Stimulated activated CD8-positive, alpha-beta memory T cell treated with anti-CD3 and anti-CD28 coated beads, Interleukin-15, amount 100 ng/mL, for 48 hours (primary cell): ENCODE measurements around the gene THRB.
"Not testable (repeated sequence)": the region's sequence is repeated elsewhere in the genome, so short reads cannot be mapped to it uniquely, and the experiment has no call there.

ENCODE experiments used
- DNase-seq, 2 donors: peaks; one replicate each; pipeline ENCODE4 v3.0.0-alpha.2; 2020; ENCODE audit warnings: low read depth in 2 of 2

Gene THRB

GRCh38 chr3:24101676-24102168 lies 392.9 kb downstream of the THRB start:
- DNase-seq: no peak

GRCh38 chr3:24100696-24101402 lies 393.8 kb downstream of the THRB start:
- DNase-seq: no peak

GRCh38 chr3:24096695-24097290 lies 397.9 kb downstream of the THRB start:
- DNase-seq: no peak

GRCh38 chr3:24096271-24096670 lies 398.4 kb downstream of the THRB start:
- no peak for DNase-seq

GRCh38 chr3:24094818-24095217 lies 399.8 kb downstream of the THRB start:
- DNase-seq: not testable (repeated sequence)

- no peak for DNase-seq
Measured at GRCh38 chr3:24088782-24089181, 405.9 kb downstream of the THRB start.

GRCh38 chr3:24087469-24087868 lies 407.2 kb downstream of the THRB start:
- no peak for DNase-seq

GRCh38 chr3:24086617-24087404 lies 407.8 kb downstream of the THRB start:
- DNase-seq: no peak

- DNase-seq: no peak
Measured at GRCh38 chr3:24086206-24086605, 408.4 kb downstream of the THRB start.

- no peak for DNase-seq
Measured at GRCh38 chr3:24072193-24072592, 422.5 kb downstream of the THRB start.

GRCh38 chr3:24069045-24069444 lies 425.6 kb downstream of the THRB start:
- DNase-seq: no peak

GRCh38 chr3:24067483-24067882 lies 427.2 kb downstream of the THRB start:
- no peak for DNase-seq
